ENCODE data around the gene MAGI1. TPM values are rescaled to one million over a fixed set of nuclear protein-coding genes. Genes with fewer than 3 reads are reported as not detected.

MAGI1 gene
- total RNA-seq, 1 donor from 2014 or later, result not detected

- POLR2A ChIA-PET, result no interaction called here
- ATAC-seq (ENCODE audit: low read depth) (no peak), DNase-seq (no peak)
- Mint-ChIP-seq H3K4me1 (peaks cover 2% of the 10 kb centered on the region), H3K4me3 (no peak overlapping the region), H3K27me3 (no peaks in the 10 kb centered on the region), H3K9me3 (no peaks in the 10 kb centered on the region), H3K36me3 (ENCODE audit: low read depth) (no peaks in the 10 kb centered on the region), H3K27ac (no peak overlapping the region)
- CTCF ChIA-PET, result no interaction called here
- intact Hi-C loops (cut with micrococcal nuclease), result no loop called here
- TF ChIP-seq CTCF (IDR thresholded peaks at IDR 0.05), result no peak
Measured at GRCh38 chr3:65758876-65759598, 279.7 kb downstream of the MAGI1 start.

DNA sequence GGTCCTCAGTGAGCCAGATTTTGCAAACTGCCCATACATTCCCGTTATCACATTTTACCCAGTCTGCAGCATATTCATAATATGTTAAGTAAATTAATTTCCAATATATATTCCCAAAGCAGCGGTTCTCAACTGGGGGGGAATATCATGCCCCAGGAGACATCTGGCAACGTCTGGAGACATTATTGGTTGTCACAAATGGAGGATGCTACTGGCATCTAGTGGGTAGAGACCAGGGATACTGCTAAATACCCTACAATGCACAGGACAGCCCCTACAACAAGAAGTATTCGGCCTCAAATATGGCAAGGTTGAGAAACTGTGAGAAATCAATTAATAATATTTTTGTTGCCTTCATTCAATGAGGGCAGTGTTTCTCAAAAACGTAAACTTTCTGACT, 280.3 kb downstream of the MAGI1 start:
- H3K9me3 Mint-ChIP-seq, result no peaks in the 10 kb centered on the region
- H3K4me1 Mint-ChIP-seq, result peaks cover 2% of the 10 kb centered on the region
- no peaks in the 10 kb centered on the region for H3K36me3 Mint-ChIP-seq (ENCODE audit: low read depth)
- ATAC-seq (ENCODE audit: low read depth) (no peak), DNase-seq (no peak)
- no peak overlapping the region for H3K4me3 Mint-ChIP-seq
- no peak for TF ChIP-seq CTCF (IDR thresholded peaks at IDR 0.05)
- H3K27me3 Mint-ChIP-seq, result no peaks in the 10 kb centered on the region
- ChIA-PET POLR2A (no interaction called here), CTCF (no interaction called here)
- intact Hi-C loops (cut with micrococcal nuclease), result no loop called here
- no peak overlapping the region for H3K27ac Mint-ChIP-seq

DNA sequence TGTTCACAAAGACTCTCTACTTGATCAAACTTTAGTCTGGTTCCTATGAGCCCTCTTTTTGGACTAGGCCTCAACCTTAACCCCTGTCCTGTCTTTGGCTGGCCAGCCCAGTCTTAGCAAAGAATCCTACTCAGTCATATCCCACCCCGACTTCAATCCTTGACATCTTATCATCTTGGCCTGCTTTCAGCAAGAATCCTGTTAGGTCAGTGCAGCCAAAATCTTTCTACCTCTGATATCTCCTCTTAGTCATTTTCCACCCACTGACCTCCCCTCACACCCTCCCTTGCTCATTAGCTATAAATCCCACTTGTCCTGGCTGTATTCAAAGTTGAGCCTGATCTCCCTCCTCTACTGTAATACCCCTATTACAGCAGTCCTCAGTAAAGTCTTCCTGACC, 286.1 kb downstream of the MAGI1 start:
- Mint-ChIP-seq H3K27ac (no peak overlapping the region), H3K9me3 (no peaks in the 10 kb centered on the region), H3K4me1 (no peaks in the 10 kb centered on the region), H3K36me3 (ENCODE audit: low read depth) (no peaks in the 10 kb centered on the region), H3K4me3 (no peak overlapping the region), H3K27me3 (no peaks in the 10 kb centered on the region)
- intact Hi-C loops (cut with micrococcal nuclease), result loop anchor here (5.0 kb wide), 1 partner anchor 1220 kb away; no protein-coding TSS in a partner anchor
- ChIA-PET CTCF (interaction anchor here (1.0 kb wide), 1 partner anchor 11 kb away, joined by 4 read pairs; no protein-coding TSS in a partner anchor), POLR2A (no interaction called here)
- ATAC-seq (ENCODE audit: low read depth) (no peak), DNase-seq (no peak)
- TF ChIP-seq CTCF (IDR thresholded peaks at IDR 0.05), result no peak

DNA sequence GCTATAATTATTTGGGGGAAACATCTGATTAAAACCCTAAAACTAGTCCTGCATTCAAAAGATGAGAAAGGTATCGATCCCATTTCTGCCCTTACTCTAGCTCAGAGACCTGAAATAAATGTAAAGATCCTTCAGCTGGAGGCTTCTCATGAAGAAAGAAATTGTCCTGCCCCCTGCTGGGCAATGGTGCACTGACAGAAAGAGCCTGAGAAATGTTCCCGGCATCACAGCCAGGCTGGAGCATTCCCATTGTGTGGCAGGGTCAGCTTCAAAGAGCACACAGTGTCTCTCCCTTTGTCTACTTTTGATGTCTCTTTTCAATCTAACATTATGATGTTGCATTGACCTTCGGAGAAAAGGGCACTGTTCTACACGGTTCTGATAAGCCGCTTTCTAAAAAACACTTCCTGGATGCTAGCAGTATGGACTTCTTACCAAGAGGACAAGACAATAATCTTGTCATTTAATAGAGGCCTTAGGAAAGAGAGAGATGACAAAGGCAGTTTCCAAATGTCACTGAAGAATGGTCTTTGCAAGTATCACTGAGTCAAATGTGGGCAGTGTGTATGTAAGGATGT, 287.5 kb downstream of the MAGI1 start:
- Mint-ChIP-seq H3K36me3 (ENCODE audit: low read depth) (no peaks in the 10 kb centered on the region), H3K27ac (no peak overlapping the region), H3K4me3 (no peak overlapping the region), H3K27me3 (no peaks in the 10 kb centered on the region), H3K4me1 (no peaks in the 10 kb centered on the region), H3K9me3 (no peaks in the 10 kb centered on the region)
- intact Hi-C loops (cut with micrococcal nuclease), result loop anchor here (5.0 kb wide), 1 partner anchor 1219 kb away; no protein-coding TSS in a partner anchor
- DNase-seq (no peak), ATAC-seq (ENCODE audit: low read depth) (no peak)
- TF ChIP-seq CTCF (IDR thresholded peaks at IDR 0.05), result no peak
- POLR2A ChIA-PET, result no interaction called here
- CTCF ChIA-PET, result no interaction called here

DNA sequence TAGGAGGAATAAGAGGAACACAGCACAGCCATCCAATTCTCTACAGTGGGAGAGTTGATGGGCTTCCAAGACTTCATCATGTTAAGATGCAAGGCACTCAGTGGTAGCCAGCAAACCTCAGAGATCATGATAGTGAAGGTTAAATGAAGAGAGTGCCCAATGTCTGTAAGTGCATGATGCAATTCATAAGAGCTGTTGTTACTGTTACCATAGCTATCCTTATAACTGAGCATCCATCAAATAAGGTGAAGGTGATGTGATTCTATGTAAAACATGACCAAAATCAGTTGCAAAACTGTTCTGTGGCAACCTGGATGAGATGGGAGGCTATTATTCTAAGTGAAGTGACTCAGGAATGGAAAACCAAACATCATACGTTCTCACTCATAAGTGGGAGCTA, 289.7 kb downstream of the MAGI1 start:
- Mint-ChIP-seq H3K36me3 (ENCODE audit: low read depth) (no peaks in the 10 kb centered on the region), H3K4me1 (no peaks in the 10 kb centered on the region), H3K27me3 (no peaks in the 10 kb centered on the region), H3K27ac (no peak overlapping the region), H3K4me3 (no peak overlapping the region), H3K9me3 (no peaks in the 10 kb centered on the region)
- TF ChIP-seq CTCF (IDR thresholded peaks at IDR 0.05), result no peak
- ChIA-PET POLR2A (no interaction called here), CTCF (no interaction called here)
- intact Hi-C loops (cut with micrococcal nuclease), result no loop called here
- no peak for ATAC-seq (ENCODE audit: low read depth)
- no peak for DNase-seq

Data from activated B cell treated with CpG ODN at 0.5 μM for 24 hours (primary cell).